GM23338 (cell line): Measurements from ENCODE around the gene PADI1. TPM values are rescaled to one million over a fixed set of nuclear protein-coding genes. Genes with fewer than 3 reads are reported as not detected.

Experiments
- ATAC-seq: fragments of 200-7000 bp; cut with Tn5 transposase; 3 replicates; pipeline ENCODE4 v1.9.1; 2020
- DNase-seq: peaks from one replicate; pipeline ENCODE4 v3.0.0-alpha.2; 2015; ENCODE audit warnings: low spot score
- H2AFZ ChIP-seq: fragments of 200-600 bp; sonication (generic); 2 replicates; pipeline ENCODE4 v1.8.0; 2016; ENCODE audit warnings: antibody characterized with exemption, mild to moderate bottlenecking, moderate library complexity
- H3F3A ChIP-seq: fragments of 200-600 bp; sonication (generic); replicated peaks from 2 replicates; pipeline ENCODE4 v1.8.0; 2017; ENCODE audit warnings: antibody characterized with exemption, mixed run types, low read depth
- H3K27ac ChIP-seq: fragments of 200-600 bp; sonication (generic); 2 replicates; pipeline ENCODE4 v1.6.1; 2016; ENCODE audit warnings: low read depth
- H3K27me3 ChIP-seq: fragments of 200-600 bp; sonication (generic); 2 replicates; pipeline ENCODE4 v1.8.0; 2016; ENCODE audit warnings: mild to moderate bottlenecking, mixed run types, moderate library complexity; ENCODE audit not compliant: insufficient read depth
- H3K36me3 ChIP-seq: fragments of 200-600 bp; sonication (generic); 2 replicates; pipeline ENCODE4 v1.8.0; 2016; ENCODE audit warnings: mild to moderate bottlenecking; ENCODE audit not compliant: insufficient read depth
- H3K4me1 ChIP-seq: fragments of 200-600 bp; sonication (generic); 2 replicates; pipeline ENCODE4 v1.8.0; 2016; ENCODE audit warnings: mild to moderate bottlenecking, moderate library complexity; ENCODE audit not compliant: insufficient read depth
- H3K4me2 ChIP-seq: fragments of 200-600 bp; sonication (generic); 2 replicates; pipeline ENCODE4 v1.7.1; 2017; ENCODE audit warnings: mixed run types
- H3K4me3 ChIP-seq: fragments of 200-600 bp; sonication (generic); 2 replicates; pipeline ENCODE4 v1.6.1; 2016; ENCODE audit warnings: mixed run types
- H3K79me2 ChIP-seq: fragments of 200-600 bp; sonication (generic); replicated peaks from 2 replicates; pipeline ENCODE4 v1.8.0; 2017; ENCODE audit warnings: mild to moderate bottlenecking; ENCODE audit not compliant: insufficient read depth
- H3K9me2 ChIP-seq: fragments of 200-600 bp; sonication (generic); 2 replicates; pipeline ENCODE4 v1.8.0; 2017; ENCODE audit not compliant: insufficient read depth
- H4K20me1 ChIP-seq: fragments of 200-600 bp; sonication (generic); replicated peaks from 2 replicates; pipeline ENCODE4 v1.8.0; 2017; ENCODE audit warnings: mild to moderate bottlenecking; ENCODE audit not compliant: insufficient read depth
- H3K27ac Mint-ChIP-seq: 2 replicates; pipeline ENCODE4 v1.8.0; 2020; ENCODE audit warnings: inconsistent platforms, mild to moderate bottlenecking, moderate library complexity, mixed read lengths
- H3K27me3 Mint-ChIP-seq: 3 replicates; pipeline ENCODE4 v1.8.0; 2022; ENCODE audit warnings: low read depth, mild to moderate bottlenecking, moderate library complexity, mixed read lengths, inconsistent platforms; ENCODE audit not compliant: insufficient read depth, poor library complexity
- H3K36me3 Mint-ChIP-seq: 3 replicates; pipeline ENCODE4 v1.8.0; 2021; ENCODE audit warnings: low read depth, mild to moderate bottlenecking, inconsistent platforms, moderate library complexity, mixed read lengths
- H3K4me1 Mint-ChIP-seq: 3 replicates; pipeline ENCODE4 v1.8.0; 2020; ENCODE audit warnings: mild to moderate bottlenecking, inconsistent platforms, mixed read lengths
- H3K4me3 Mint-ChIP-seq: 3 replicates; pipeline ENCODE4 v1.8.0; 2021; ENCODE audit warnings: moderate library complexity, mild to moderate bottlenecking, inconsistent platforms, mixed read lengths
- H3K9me3 Mint-ChIP-seq: 3 replicates; pipeline ENCODE4 v1.8.0; 2020; ENCODE audit warnings: moderate library complexity, mild to moderate bottlenecking, inconsistent platforms, mixed read lengths
- CREB1 ChIP-seq: fragments of 250-450 bp; sonication (Bioruptor Pico); IDR thresholded peaks from 2 replicates; pipeline ENCODE4 v1.5.0; 2020; ENCODE audit warnings: low read depth, mild to moderate bottlenecking, moderate library complexity
- CTCF ChIP-seq, 2 experiments: fragments of 200-600 bp in 1 of 2; sonication (generic) in 1 of 2; conservative IDR thresholded peaks; 2 replicates each; pipeline versions ENCODE4 v1.5.1 to v1.6.1; 2016 to 2017; ENCODE audit warnings: antibody characterized with exemption in 2 of 2, low read depth in 2 of 2, mild to moderate bottlenecking in 2 of 2, moderate library complexity in 1 of 2
- ETS1 ChIP-seq: IDR thresholded peaks from 2 replicates; pipeline ENCODE4 v1.6.1; 2016; ENCODE audit warnings: antibody characterized with exemption
- EZH2 ChIP-seq: fragments of 200-600 bp; sonication (generic); IDR thresholded peaks from one replicate; pipeline ENCODE4 v1.8.0; 2017; ENCODE audit warnings: antibody characterized with exemption, mild to moderate bottlenecking, low read depth; ENCODE audit not compliant: unreplicated experiment
- EZH2phosphoT487 ChIP-seq: fragments of 200-600 bp; sonication (generic); IDR thresholded peaks from one replicate; pipeline ENCODE4 v1.8.1; 2018; ENCODE audit warnings: antibody characterized with exemption; ENCODE audit not compliant: unreplicated experiment
- JUNB ChIP-seq: IDR thresholded peaks from one replicate; pipeline ENCODE4 v1.6.1; 2016; ENCODE audit warnings: antibody characterized with exemption; ENCODE audit not compliant: unreplicated experiment
- NANOG ChIP-seq: IDR thresholded peaks from 2 replicates; pipeline ENCODE4 v1.6.1; 2016; ENCODE audit warnings: antibody characterized with exemption, borderline replicate concordance
- POLR2AphosphoS5 ChIP-seq: IDR thresholded peaks from 2 replicates; pipeline ENCODE4 v1.6.1; 2016; ENCODE audit warnings: antibody characterized with exemption, low read depth
- REST ChIP-seq: IDR thresholded peaks from one replicate; pipeline ENCODE4 v1.6.1; 2018; ENCODE audit warnings: antibody characterized with exemption; ENCODE audit not compliant: unreplicated experiment
- STAT1 ChIP-seq: IDR thresholded peaks from one replicate; pipeline ENCODE4 v1.6.1; 2016; ENCODE audit warnings: antibody characterized with exemption; ENCODE audit not compliant: unreplicated experiment
- ZNF114 ChIP-seq: fragments of 250-450 bp; sonication (Bioruptor Pico); IDR thresholded peaks from 2 replicates; pipeline ENCODE4 v1.5.0; 2020; ENCODE audit warnings: mild to moderate bottlenecking, moderate library complexity
- ZNF331 ChIP-seq: fragments of 250-450 bp; sonication (Bioruptor Pico); IDR thresholded peaks from 2 replicates; pipeline ENCODE4 v1.5.0; 2020; ENCODE audit warnings: low read depth, mild to moderate bottlenecking, moderate library complexity
- ZNF462 ChIP-seq: fragments of 250-450 bp; sonication (Bioruptor Pico); IDR thresholded peaks from 2 replicates; pipeline ENCODE4 v1.5.0; 2020; ENCODE audit warnings: mild to moderate bottlenecking, moderate library complexity
- polyA plus RNA-seq: library from polyadenylated mRNA; unstranded; fragments of >200 nt; fragmentation: Nextera tagmentation; extraction: Ambion mirVana; gene quantifications from 2 replicates; pipeline ENCODE4 v1.2.1, GENCODE V29; 2016
- total RNA-seq: library from RNA; depleted of rRNA; stranded (reverse); fragments of >200 nt; shearing (Covaris generic); gene quantifications from 2 replicates; pipeline ENCODE4 v1.2.3, GENCODE V29; 2014

The PADI1 gene
- total and polyA plus RNA-seq, 2 experiments from 2014 or later: 0.26 to 0.28 TPM

- ATAC-seq (no peak), DNase-seq (no peak)
- Mint-ChIP-seq H3K36me3 (peaks cover 28% of the 10 kb centered on the region), H3K9me3 (peaks cover 44% of the 10 kb centered on the region), H3K4me1 (peaks cover 17% of the 10 kb centered on the region), H3K27ac (no peak overlapping the region), H3K4me3 (no peak overlapping the region; the same call in 2 of the 3 replicates), H3K27me3 (peaks cover 6% of the 10 kb centered on the region)
- no peaks in the 10 kb centered on the region for H3K27me3 ChIP-seq
- no peak overlapping the region for H3K27ac ChIP-seq
- H3K9me2 ChIP-seq: peaks cover 8% of the 10 kb centered on the region; the same call in 1 of the 2 replicates
- no peak overlapping the region for H2AFZ ChIP-seq
- H3K4me2 ChIP-seq: no peak overlapping the region
- H3K36me3 ChIP-seq: no peaks in the 10 kb centered on the region; the same call in 1 of the 2 replicates
- peaks cover 12% of the 10 kb centered on the region for H3K4me1 ChIP-seq
- no peak for TF ChIP-seq EZH2phosphoT487
- TF ChIP-seq ETS1: no peak
- no peak for TF ChIP-seq ZNF114
- TF ChIP-seq CTCF (conservative IDR thresholded peaks at IDR 0.05; ENCODE audit: low read depth in 2 of 2): no peak
- TF ChIP-seq ZNF462 (CRISPR knock-in tag): no peak
- no peak for TF ChIP-seq ZNF331 (CRISPR knock-in tag)
- TF ChIP-seq POLR2AphosphoS5: no peak
- no peak for TF ChIP-seq EZH2
- TF ChIP-seq REST: no peak
- no peak for TF ChIP-seq JUNB
- TF ChIP-seq CREB1 (CRISPR knock-in tag): no peak
- TF ChIP-seq STAT1: no peak
- no peak for TF ChIP-seq NANOG
- no peaks in the 10 kb centered on the region for H3K79me2 ChIP-seq
- H3K4me3 ChIP-seq: no peak overlapping the region
- H3F3A ChIP-seq: no peaks in the 10 kb centered on the region
- no peaks in the 10 kb centered on the region for H4K20me1 ChIP-seq
Measured at GRCh38 chr1:17158961-17159360, 46.0 kb upstream of the PADI1 start.
